GM21515 (cell line): Measurements from ENCODE around the gene CILP.
"Not testable (repeated sequence)": the region's sequence is repeated elsewhere in the genome, so short reads cannot be mapped to it uniquely, and the experiment has no call there.

Experiments
- ATAC-seq: cut with Tn5 transposase; IDR thresholded peaks from one replicate; pipeline ENCODE4 v1.9.1; 2021; ENCODE audit not compliant: unreplicated experiment

Gene CILP

GRCh38 chr15:65210770-65211481 is at the start of gene CILP:
Gene CILP (minus strand): TSS chr15:65211473. CDS start chr15:65209755, 1,718 bp downstream.
- ATAC-seq: no peak

- ATAC-seq: no peak
Measured at GRCh38 chr15:65260968-65261367, 49.7 kb upstream of the CILP start.

- ATAC-seq: no peak
Measured at GRCh38 chr15:65259367-65259797, 48.1 kb upstream of the CILP start.

- no peak for ATAC-seq
Measured at GRCh38 chr15:65258375-65259262, 47.3 kb upstream of the CILP start.

GRCh38 chr15:65255486-65256140 is 44.3 kb upstream of the CILP start:
- no peak for ATAC-seq

GRCh38 chr15:65254758-65255157 is 43.5 kb upstream of the CILP start:
- no peak for ATAC-seq

GRCh38 chr15:65254356-65254755 is 43.1 kb upstream of the CILP start:
- no peak for ATAC-seq

- ATAC-seq: no peak
Measured at GRCh38 chr15:65249641-65250040, 38.4 kb upstream of the CILP start.

- no peak for ATAC-seq
Measured at GRCh38 chr15:65248511-65249255, 37.4 kb upstream of the CILP start.

- ATAC-seq: no peak
Measured at GRCh38 chr15:65246939-65247338, 35.7 kb upstream of the CILP start.

- no peak for ATAC-seq
Measured at GRCh38 chr15:65246026-65246714, 34.9 kb upstream of the CILP start.

- no peak for ATAC-seq
Measured at GRCh38 chr15:65245096-65245856, 34.0 kb upstream of the CILP start.

GRCh38 chr15:65244638-65245037 is 33.4 kb upstream of the CILP start:
- ATAC-seq: no peak

- ATAC-seq: not testable (repeated sequence)
Measured at GRCh38 chr15:65236443-65236842, 25.2 kb upstream of the CILP start.

- no peak for ATAC-seq
Measured at GRCh38 chr15:65233696-65234095, 22.4 kb upstream of the CILP start.

- ATAC-seq: no peak
Measured at GRCh38 chr15:65232520-65232919, 21.2 kb upstream of the CILP start.

- no peak for ATAC-seq
Measured at GRCh38 chr15:65231306-65231705, 20.0 kb upstream of the CILP start.

- not testable (repeated sequence) for ATAC-seq
Measured at GRCh38 chr15:65226901-65227300, 15.6 kb upstream of the CILP start.

GRCh38 chr15:65226221-65226620 is 14.9 kb upstream of the CILP start:
- ATAC-seq: no peak

- ATAC-seq: no peak
Measured at GRCh38 chr15:65223996-65224395, 12.7 kb upstream of the CILP start.
